B cell (primary cell): Measurements from ENCODE around the gene IGSF9. TPM values are rescaled to one million over a fixed set of nuclear protein-coding genes. Genes with fewer than 3 reads are reported as not detected.

Experiments
- ATAC-seq: fragments of 200-7000 bp; cut with Tn5 transposase; one replicate; pipeline ENCODE4 v1.10.0; 2021; ENCODE audit warnings: low read depth, mild to moderate bottlenecking, moderate number of reproducible peaks, moderate library complexity
- CTCF ChIA-PET: fragments of 350-600 bp; sonication (Branson Sonifier 250); formaldehyde crosslinking; loops from one replicate; lab custom pipeline; 2021; ENCODE audit warnings: antibody characterized with exemption, inconsistent platforms; lab: Charles Lee
- POLR2A ChIA-PET: fragments of 350-600 bp; sonication (Branson Sonifier 250); formaldehyde crosslinking; loops from one replicate; lab custom pipeline; 2021; ENCODE audit warnings: antibody characterized with exemption; lab: Charles Lee
- DNase-seq: peaks from one replicate; pipeline ENCODE4 v3.0.0; 2013
- H2AFZ ChIP-seq: 2 replicates; pipeline ENCODE4 v1.6.1; 2012; ENCODE audit warnings: mild to moderate bottlenecking, low read depth, low read length; ENCODE audit not compliant: insufficient read depth, poor library complexity, severe bottlenecking
- H3K27ac ChIP-seq, 2 donors: 1 replicate in 1 of 2; 2 replicates in 1 of 2; pipeline ENCODE4 v1.5.1; 2012 to 2013; ENCODE audit warnings: low read length in 2 of 2, mild to moderate bottlenecking in 2 of 2, moderate library complexity in 1 of 2
- H3K27me3 ChIP-seq, 4 experiments: fragments of 200-600 bp in 1 of 4; sonication (generic) in 1 of 4; replicated peaks in 1 of 4; 1 replicate in 2 of 4; 2 replicates in 2 of 4; pipeline versions ENCODE4 v1.6.1 to v1.7.0; 2013 to 2016; ENCODE audit warnings: low read length in 3 of 4, mild to moderate bottlenecking in 2 of 4, mixed read lengths in 1 of 4, moderate library complexity in 1 of 4; ENCODE audit not compliant: insufficient read depth in 4 of 4, control insufficient read depth in 3 of 4; ENCODE audit errors: control extremely low read depth in 1 of 4
- H3K36me3 ChIP-seq, 2 experiments: replicated peaks in 1 of 2; 1 replicate in 1 of 2; 2 replicates in 1 of 2; pipeline versions ENCODE4 v1.6.1 to v1.7.1; 2013; ENCODE audit warnings: low read length in 1 of 2; ENCODE audit not compliant: insufficient read depth in 2 of 2, control insufficient read depth in 1 of 2; ENCODE audit errors: control extremely low read depth in 1 of 2, extremely low read depth in 1 of 2
- H3K4me1 ChIP-seq, 2 donors: fragments of 200-600 bp in 1 of 2; sonication (generic) in 1 of 2; 1 replicate in 1 of 2; 2 replicates in 1 of 2; pipeline versions ENCODE4 v1.5.1 to v1.6.1; 2013 to 2017; ENCODE audit warnings: low read length in 2 of 2; ENCODE audit not compliant: control insufficient read depth in 2 of 2, insufficient read depth in 2 of 2
- H3K4me2 ChIP-seq: replicated peaks from 2 replicates; pipeline ENCODE3; 2012; ENCODE audit warnings: mild to moderate bottlenecking, low read depth, low read length; ENCODE audit not compliant: poor library complexity, severe bottlenecking
- H3K4me3 ChIP-seq, 5 experiments: fragments of 200-600 bp in 1 of 5; sonication (generic) in 1 of 5; 1 replicate in 3 of 5; 2 replicates in 2 of 5; pipeline versions ENCODE4 v1.5.1 to v1.7.0; 2011 to 2016; ENCODE audit warnings: low read length in 4 of 5, mild to moderate bottlenecking in 4 of 5, low read depth in 2 of 5, control low read depth in 1 of 5, moderate library complexity in 1 of 5; ENCODE audit not compliant: insufficient read depth in 1 of 5; ENCODE audit errors: control extremely low read depth in 1 of 5, extremely low read depth in 1 of 5
- H3K79me2 ChIP-seq: fragments of 200-600 bp; sonication (generic); one replicate; pipeline ENCODE4 v1.6.0; 2016; ENCODE audit warnings: low read length; ENCODE audit not compliant: control insufficient read depth, insufficient read depth
- H3K9ac ChIP-seq: fragments of 200-600 bp; sonication (generic); 2 replicates; pipeline ENCODE4 v1.6.1; 2017; ENCODE audit warnings: mild to moderate bottlenecking, low read length, moderate library complexity
- H3K9me3 ChIP-seq, 3 donors: one replicate each; pipeline versions ENCODE4 v1.6.1 to v1.7.1; 2013; ENCODE audit warnings: low read length in 2 of 3; ENCODE audit not compliant: control insufficient read depth in 2 of 3, insufficient read depth in 1 of 3; ENCODE audit errors: control extremely low read depth in 1 of 3
- H4K20me1 ChIP-seq: 2 replicates; pipeline ENCODE4 v1.6.0; 2012; ENCODE audit warnings: mild to moderate bottlenecking, low read length; ENCODE audit not compliant: insufficient read depth, control insufficient read depth, poor library complexity, severe bottlenecking
- H3K27ac Mint-ChIP-seq: one replicate; pipeline ENCODE4 v1.8.0; 2021; ENCODE audit warnings: mixed read lengths
- H3K27me3 Mint-ChIP-seq: one replicate; pipeline ENCODE4 v1.8.0; 2021; ENCODE audit warnings: mixed read lengths
- H3K4me1 Mint-ChIP-seq: one replicate; pipeline ENCODE4 v1.8.0; 2021; ENCODE audit warnings: mixed read lengths
- H3K4me3 Mint-ChIP-seq: one replicate; pipeline ENCODE4 v1.8.0; 2021; ENCODE audit warnings: mixed read lengths
- H3K9me3 Mint-ChIP-seq: one replicate; pipeline ENCODE4 v1.8.0; 2022; ENCODE audit warnings: mixed read lengths; ENCODE audit not compliant: insufficient read depth
- CTCF ChIP-seq: fragments of 200-600 bp; IDR thresholded peaks from one replicate; pipeline ENCODE4 v1.8.0; 2022; ENCODE audit warnings: antibody characterized with exemption, mild to moderate bottlenecking
- EZH2 ChIP-seq: IDR thresholded peaks from 2 replicates; pipeline ENCODE4 v1.6.1; 2012; ENCODE audit warnings: borderline replicate concordance, low read depth, mild to moderate bottlenecking, moderate library complexity, low read length; ENCODE audit not compliant: insufficient read depth, poor library complexity, severe bottlenecking
- WGBS: methylation state at CpG from one replicate; pipeline ENCODE4 v1.1.5; 2013; ENCODE audit warnings: missing lambda C conversion rate; ENCODE audit not compliant: insufficient coverage; 5-methylcytosine and 5-hydroxymethylcytosine counted together
- intact Hi-C: fragments of 100-400 bp; cut with micrococcal nuclease; formaldehyde crosslinking; loops from one replicate; pipeline ENCODE4 v1.10.0; 2022
- polyA plus RNA-seq: library from polyadenylated mRNA; depleted of rRNA; stranded (reverse); fragments of >200 nt; gene quantifications from 2 replicates; pipeline ENCODE4 v1.2.3, GENCODE V29; 2012
- total RNA-seq, 2 donors: library from RNA; stranded (reverse); fragments of 120-200 nt in 1 of 2; gene quantifications; 1 replicate in 1 of 2; 2 replicates in 1 of 2; pipeline versions ENCODE4 v1.2.3 to v1.2.4, GENCODE V29; 2013 to 2022

IGSF9 gene
- total and polyA plus RNA-seq, 2 donors (not counting 1 experiment from before 2014, with no cell fraction given), result 0.36 to 0.37 TPM

DNA sequence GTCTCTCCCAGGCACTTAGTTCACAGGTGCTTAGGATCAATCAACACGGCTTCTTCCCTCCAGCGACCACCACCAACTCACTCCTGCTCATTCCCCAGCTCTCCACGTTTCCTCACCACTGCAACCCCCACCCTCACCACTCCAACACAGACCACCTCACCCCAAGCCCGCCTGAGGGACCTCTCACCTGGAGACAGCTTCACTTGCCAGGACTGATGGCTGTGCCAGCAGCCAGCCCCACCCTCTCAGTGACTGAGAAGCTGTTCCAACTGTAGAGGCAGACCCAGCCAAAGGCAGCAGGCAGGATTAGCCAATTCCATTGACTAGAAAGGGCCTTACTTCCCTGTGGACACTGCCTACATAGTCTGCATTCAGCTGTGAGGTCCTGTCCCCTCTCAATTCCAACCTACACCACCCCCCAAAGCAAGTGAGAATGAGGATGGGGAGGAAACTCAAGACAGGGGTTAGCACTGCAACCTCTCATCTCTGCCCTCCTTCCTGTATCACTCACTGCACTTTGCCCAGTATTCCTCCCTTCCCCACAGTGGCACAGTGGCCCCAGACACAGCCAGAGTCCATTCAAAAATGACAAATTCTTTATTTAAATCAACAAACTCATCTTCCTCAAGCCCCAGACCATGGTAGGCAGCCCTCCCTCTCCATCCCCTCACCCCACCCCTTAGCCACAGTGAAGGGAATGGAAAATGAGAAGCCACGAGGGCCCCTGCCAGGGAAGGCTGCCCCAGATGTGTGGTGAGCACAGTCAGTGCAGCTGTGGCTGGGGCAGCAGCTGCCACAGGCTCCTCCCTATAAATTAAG, 27.7 kb downstream of the IGSF9 start:
- H3K36me3 ChIP-seq, result peaks cover 4 to 49% of the 10 kb centered on the region in 2 experiments
- ChIA-PET POLR2A (no interaction called here), CTCF (interaction anchor here (0.6 to 0.9 kb wide), 2 partner anchors 24 to 27 kb away, joined by 3 read pairs; no protein-coding TSS in a partner anchor)
- peak overlapping the region; percentile 80 for H3K27ac Mint-ChIP-seq
- H3K4me3 ChIP-seq, result no peak overlapping the region
- H3K4me1 ChIP-seq, result peaks cover 37 to 47% of the 10 kb centered on the region in 2 donors
- H3K9me3 Mint-ChIP-seq, result no peaks in the 10 kb centered on the region
- H2AFZ ChIP-seq, result no peak overlapping the region
- no peaks in the 10 kb centered on the region for H3K27me3 Mint-ChIP-seq
- intact Hi-C loops, result no loop called here
- no peak for TF ChIP-seq CTCF
- no peak for TF ChIP-seq EZH2
- H3K27me3 ChIP-seq, result no peaks in the 10 kb centered on the region
- no peak overlapping the region for H3K4me3 Mint-ChIP-seq
- no peaks in the 10 kb centered on the region for H3K9me3 ChIP-seq
- peaks cover 70% of the 10 kb centered on the region for H3K4me1 Mint-ChIP-seq
- peaks cover 32% of the 10 kb centered on the region for H3K79me2 ChIP-seq
- WGBS, result 97% methylated on average over 4 of the region's 5 CpGs
- DNase-seq (peak; percentile 32), ATAC-seq (no peak)
- no peak overlapping the region for H3K9ac ChIP-seq
- H3K27ac ChIP-seq, result peak overlapping the region in 1 of 2 donors; percentile 43
- peaks cover 23% of the 10 kb centered on the region for H4K20me1 ChIP-seq
- no peak overlapping the region for H3K4me2 ChIP-seq
